GM21737 (cell line): Measurements from ENCODE around the gene PMVK.

ENCODE experiments used
- ATAC-seq: cut with Tn5 transposase; IDR thresholded peaks from one replicate; pipeline ENCODE4 v1.9.1; 2021; ENCODE audit warnings: mild to moderate bottlenecking, moderate library complexity; ENCODE audit not compliant: unreplicated experiment

The PMVK gene

DNA sequence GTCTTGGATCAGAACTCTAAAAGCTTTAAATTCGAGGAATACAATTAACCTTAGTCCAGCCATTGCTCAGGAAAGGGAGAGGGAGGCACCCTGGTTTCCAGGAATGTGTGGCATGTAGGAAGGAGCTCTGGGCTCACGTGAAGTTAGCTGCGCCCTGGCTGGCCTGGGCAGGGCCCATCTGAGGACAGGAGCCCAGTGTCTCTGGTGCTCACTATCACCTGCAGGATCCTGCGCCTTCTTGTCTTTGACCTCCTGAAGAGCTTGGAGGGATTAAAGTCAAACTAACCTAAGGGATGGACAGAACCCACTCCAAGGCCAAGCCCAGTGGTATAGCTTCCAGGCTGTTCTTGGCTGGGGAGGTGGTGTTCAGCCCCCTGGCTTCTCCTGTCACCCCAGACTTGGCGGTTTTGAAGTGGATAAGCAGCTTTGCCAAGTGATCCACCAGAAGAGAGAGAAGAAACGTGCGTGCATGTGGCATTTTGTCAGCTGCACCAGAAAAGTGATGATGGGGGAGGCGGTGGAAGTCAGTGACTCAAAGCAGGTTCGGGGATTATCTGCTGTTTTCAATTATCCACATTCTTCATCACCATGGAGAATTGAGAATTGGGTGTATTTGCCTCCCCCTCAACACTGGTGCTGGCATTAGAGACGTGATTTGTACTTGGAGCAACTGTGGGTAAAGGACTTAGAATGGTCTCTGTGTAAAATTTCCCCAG is 54.5 kb downstream of the PMVK start:
- ATAC-seq = no peak

DNA sequence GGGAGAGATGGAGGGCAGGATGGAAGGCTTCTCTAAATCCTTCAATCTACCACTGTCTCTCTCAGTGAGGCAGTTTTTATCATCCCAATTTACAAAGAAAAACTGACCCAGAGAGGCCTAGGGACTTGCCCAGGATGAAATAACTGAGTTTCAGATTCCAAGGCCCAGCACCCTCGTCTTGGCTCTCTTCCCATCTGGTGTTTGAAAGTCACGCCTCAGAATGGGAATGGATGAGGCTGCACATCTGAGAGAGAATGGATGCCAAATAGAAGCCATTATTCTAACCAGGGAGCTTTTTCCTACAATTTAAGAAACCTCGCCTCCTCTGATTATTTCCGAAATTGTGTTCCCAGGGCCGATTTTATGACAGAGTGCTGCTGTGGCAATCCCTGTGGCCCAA is 55.8 kb downstream of the PMVK start:
- ATAC-seq = no peak

DNA sequence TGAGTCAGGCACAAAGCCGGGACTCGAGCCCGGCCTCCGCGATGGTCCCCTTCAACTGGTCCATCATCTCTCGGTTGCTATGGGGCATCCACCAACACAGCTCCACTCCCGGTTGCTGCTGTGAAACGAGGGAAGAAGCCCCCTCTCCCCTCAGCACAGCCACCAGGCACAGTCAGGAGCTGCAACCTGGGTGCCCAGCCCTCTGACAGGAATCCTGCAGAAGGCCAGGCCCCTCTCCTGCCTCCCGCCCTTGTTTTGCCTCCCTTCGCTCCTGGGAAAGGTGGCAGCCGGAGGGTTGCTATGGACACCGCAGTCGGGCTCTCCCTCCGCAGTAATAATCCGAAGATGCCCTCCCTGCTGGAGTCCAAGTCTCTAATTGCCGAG is 57.5 kb downstream of the PMVK start:
- no peak for ATAC-seq

DNA sequence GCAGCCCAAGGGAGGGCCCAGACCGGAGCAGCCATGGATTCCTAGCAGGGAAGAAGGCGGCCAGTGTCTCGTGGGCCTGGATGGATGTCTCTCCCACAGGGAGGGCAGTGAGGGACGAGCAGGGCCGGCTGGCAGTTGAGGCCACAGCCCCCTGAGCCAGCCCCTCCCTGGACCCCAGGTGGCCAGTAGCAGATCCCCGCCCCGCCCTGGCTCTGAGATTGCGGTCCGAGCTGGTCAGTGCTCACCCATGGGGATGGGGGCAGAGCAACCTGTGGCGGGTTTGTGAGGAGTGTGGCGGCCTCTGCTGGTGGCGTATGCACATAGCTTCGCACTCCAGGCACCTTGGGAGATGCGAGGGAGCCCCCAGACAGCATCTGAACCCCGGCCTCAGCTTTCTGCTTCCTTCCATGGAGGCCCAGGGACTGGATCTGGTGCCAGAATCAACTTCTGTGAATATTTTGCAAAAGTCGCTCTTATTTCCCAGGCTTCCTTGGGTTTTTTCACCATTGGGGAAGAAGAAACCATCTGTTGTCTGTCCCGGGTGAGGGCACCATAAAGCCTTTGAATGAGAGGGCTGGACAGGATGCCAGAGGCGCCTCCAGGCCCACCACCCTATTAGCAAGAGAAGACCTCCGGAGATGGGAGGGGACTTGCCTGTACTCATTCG is 58.0 kb downstream of the PMVK start:
- peak; percentile 47 for ATAC-seq

DNA sequence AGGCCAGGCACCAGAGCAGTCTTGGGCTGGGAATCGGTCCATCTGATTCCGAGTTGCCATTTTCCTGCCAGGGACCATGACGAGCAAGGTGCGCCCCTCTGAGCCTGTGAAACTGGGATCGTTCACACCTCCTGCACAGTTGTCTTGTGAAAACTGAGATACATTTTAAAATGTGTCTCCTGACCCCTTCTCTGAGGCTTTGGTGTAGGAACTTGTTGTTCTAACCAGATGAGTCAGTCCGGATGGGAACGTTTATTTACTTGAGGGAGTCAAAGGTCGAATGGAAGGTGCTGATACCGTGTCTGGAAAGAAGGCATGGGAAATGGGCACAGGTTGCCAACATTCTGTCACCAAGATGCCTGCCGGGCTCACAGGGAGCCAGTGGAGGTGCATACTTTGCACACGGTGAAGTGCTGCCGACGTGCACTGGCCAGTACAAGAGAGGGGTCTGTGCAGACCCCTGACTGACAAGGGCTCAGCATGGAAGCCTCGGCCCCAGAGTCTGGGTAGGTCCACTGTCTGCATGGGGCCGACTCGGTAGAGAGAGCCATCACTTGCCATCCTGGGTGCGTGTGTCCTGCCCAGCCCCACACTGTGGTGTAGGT is 59.0 kb downstream of the PMVK start:
- no peak for ATAC-seq

DNA sequence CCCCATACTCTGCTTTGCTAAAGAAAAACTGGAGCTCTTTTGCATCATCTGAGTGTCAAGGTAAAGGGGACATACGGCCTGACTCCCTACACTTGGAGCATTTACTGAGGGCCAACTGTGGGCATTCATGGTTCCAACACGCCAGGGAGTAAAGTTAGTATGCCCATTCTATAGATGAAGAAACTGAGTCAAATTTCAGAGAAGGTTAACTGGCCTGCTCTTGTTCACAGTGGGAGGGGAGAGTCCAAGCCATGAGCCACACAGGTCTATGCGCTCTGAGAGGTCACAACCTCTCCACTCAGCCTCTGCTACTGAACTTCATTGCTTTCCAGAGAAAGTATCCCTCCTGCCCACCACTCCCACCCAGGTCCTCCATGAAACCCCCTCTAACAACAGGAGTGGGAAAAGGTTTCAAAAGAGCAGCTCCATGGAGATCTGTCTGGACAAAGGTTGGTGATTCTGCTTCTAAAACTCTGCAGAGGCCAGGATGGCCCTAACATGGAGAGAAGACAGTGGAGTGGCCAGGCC is 59.6 kb downstream of the PMVK start:
- no peak for ATAC-seq
